Muscle layer of colon (tissue), 2 donors: Measurements from ENCODE around the gene VPS51.

Source experiments
- H3K27ac ChIP-seq: one replicate; pipeline ENCODE4 v1.7.0; 2013; ENCODE audit warnings: low read depth, mild to moderate bottlenecking, low read length, moderate library complexity
- H3K27me3 ChIP-seq, 2 donors: one replicate each; pipeline ENCODE4 v1.7.0; 2013; ENCODE audit warnings: low read length in 2 of 2, mild to moderate bottlenecking in 2 of 2; ENCODE audit not compliant: insufficient read depth in 2 of 2, control insufficient read depth in 1 of 2
- H3K36me3 ChIP-seq: one replicate; pipeline ENCODE4 v1.7.0; 2013; ENCODE audit warnings: mild to moderate bottlenecking, low read length; ENCODE audit not compliant: insufficient read depth
- H3K4me1 ChIP-seq: one replicate; pipeline ENCODE4 v1.7.0; 2013; ENCODE audit warnings: mild to moderate bottlenecking, low read length; ENCODE audit not compliant: insufficient read depth
- H3K4me3 ChIP-seq, 2 donors: one replicate each; pipeline ENCODE4 v1.7.0; 2013; ENCODE audit warnings: low read length in 2 of 2, low read depth in 1 of 2, mild to moderate bottlenecking in 1 of 2, moderate library complexity in 1 of 2
- H3K9ac ChIP-seq: one replicate; pipeline ENCODE4 v1.7.0; 2013; ENCODE audit warnings: low read length
- H3K9me3 ChIP-seq: one replicate; pipeline ENCODE4 v1.7.0; 2013; ENCODE audit warnings: mild to moderate bottlenecking, low read length
- donor health status: abdominal sarcoma.
- donor health status: Adenocarcinoma of cecum.

Gene VPS51

GRCh38 chr11:65150509-65151299 is 54.7 kb downstream of the VPS51 start:
- Histone ChIP-seq H3K9ac (no peak overlapping the region), H3K9me3 (no peaks in the 10 kb centered on the region), H3K27me3 (no peaks in the 10 kb centered on the region), H3K4me1 (no peaks in the 10 kb centered on the region), H3K4me3 (no peak overlapping the region), H3K36me3 (no peaks in the 10 kb centered on the region), H3K27ac (no peak overlapping the region)

- Histone ChIP-seq H3K9me3 (no peaks in the 10 kb centered on the region), H3K36me3 (no peaks in the 10 kb centered on the region), H3K4me1 (no peaks in the 10 kb centered on the region), H3K4me3 (no peak overlapping the region), H3K27ac (no peak overlapping the region), H3K9ac (no peak overlapping the region), H3K27me3 (no peaks in the 10 kb centered on the region)
These were observed 55.4 kb downstream of the VPS51 start for GRCh38 chr11:65151331-65151899.

- no peaks in the 10 kb centered on the region for H3K9me3 ChIP-seq
- no peak overlapping the region for H3K27ac ChIP-seq
- no peaks in the 10 kb centered on the region for H3K27me3 ChIP-seq
- no peaks in the 10 kb centered on the region for H3K4me1 ChIP-seq
- H3K4me3 ChIP-seq, result no peak overlapping the region
- H3K9ac ChIP-seq, result no peak overlapping the region
- no peaks in the 10 kb centered on the region for H3K36me3 ChIP-seq
These were observed 56.1 kb downstream of the VPS51 start for GRCh38 chr11:65152122-65152521.

- Histone ChIP-seq H3K4me1 (no peaks in the 10 kb centered on the region), H3K27ac (no peak overlapping the region), H3K9me3 (no peaks in the 10 kb centered on the region), H3K27me3 (no peaks in the 10 kb centered on the region), H3K36me3 (no peaks in the 10 kb centered on the region), H3K4me3 (no peak overlapping the region), H3K9ac (no peak overlapping the region)
These were observed 60.2 kb downstream of the VPS51 start for GRCh38 chr11:65156256-65156655.

GRCh38 chr11:65156926-65157325 is 60.9 kb downstream of the VPS51 start:
- Histone ChIP-seq H3K36me3 (no peaks in the 10 kb centered on the region), H3K27ac (no peak overlapping the region), H3K4me3 (no peak overlapping the region), H3K9ac (no peak overlapping the region), H3K9me3 (no peaks in the 10 kb centered on the region), H3K4me1 (no peaks in the 10 kb centered on the region), H3K27me3 (no peaks in the 10 kb centered on the region)

- H3K9ac ChIP-seq, result no peak overlapping the region
- no peaks in the 10 kb centered on the region for H3K36me3 ChIP-seq
- no peaks in the 10 kb centered on the region for H3K27me3 ChIP-seq
- H3K9me3 ChIP-seq, result no peaks in the 10 kb centered on the region
- H3K4me3 ChIP-seq, result no peak overlapping the region
- no peaks in the 10 kb centered on the region for H3K4me1 ChIP-seq
- H3K27ac ChIP-seq, result no peak overlapping the region
These were observed 61.3 kb downstream of the VPS51 start for GRCh38 chr11:65157336-65157735.

GRCh38 chr11:65159012-65159411 is 63.0 kb downstream of the VPS51 start:
- H3K27ac ChIP-seq, result no peak overlapping the region
- no peaks in the 10 kb centered on the region for H3K4me1 ChIP-seq
- no peak overlapping the region for H3K4me3 ChIP-seq
- H3K9ac ChIP-seq, result no peak overlapping the region
- no peaks in the 10 kb centered on the region for H3K9me3 ChIP-seq
- H3K36me3 ChIP-seq, result no peaks in the 10 kb centered on the region
- no peaks in the 10 kb centered on the region for H3K27me3 ChIP-seq

GRCh38 chr11:65160643-65161042 is 64.6 kb downstream of the VPS51 start:
- Histone ChIP-seq H3K27ac (no peak overlapping the region), H3K4me3 (no peak overlapping the region), H3K9me3 (no peaks in the 10 kb centered on the region), H3K36me3 (no peaks in the 10 kb centered on the region), H3K4me1 (no peaks in the 10 kb centered on the region), H3K27me3 (no peaks in the 10 kb centered on the region), H3K9ac (no peak overlapping the region)
